NCI-H510A treated with DMSO at 0.1 percent for 48 hours (cell line): ENCODE data around the gene ARL5A.
"Not testable (repeated sequence)": the region's sequence is repeated elsewhere in the genome, so short reads cannot be mapped to it uniquely, and the experiment has no call there.

ENCODE experiments used
- DNase-seq: peaks from one replicate; lab custom pipeline; 2025; lab: John Stamatoyannopoulos, UW

Gene ARL5A

GRCh38 chr2:151795646-151796240, 32.5 kb downstream of the ARL5A start:
- DNase-seq, result no peak

- not testable (repeated sequence) for DNase-seq
These were observed 33.8 kb downstream of the ARL5A start for GRCh38 chr2:151794422-151794821.

GRCh38 chr2:151793123-151793522, 35.1 kb downstream of the ARL5A start:
- DNase-seq, result no peak

GRCh38 chr2:151792589-151792988, 35.6 kb downstream of the ARL5A start:
- no peak for DNase-seq

- DNase-seq, result no peak
These were observed 36.7 kb downstream of the ARL5A start for GRCh38 chr2:151791545-151791944.

- no peak for DNase-seq
These were observed 37.5 kb downstream of the ARL5A start for GRCh38 chr2:151790689-151791088.

GRCh38 chr2:151789055-151789834, 39.0 kb downstream of the ARL5A start:
- no peak for DNase-seq

GRCh38 chr2:151786483-151786882, 41.7 kb downstream of the ARL5A start:
- no peak for DNase-seq

GRCh38 chr2:151786077-151786476, 42.1 kb downstream of the ARL5A start:
- no peak for DNase-seq

GRCh38 chr2:151783133-151783520, 45.1 kb downstream of the ARL5A start:
- DNase-seq, result no peak

GRCh38 chr2:151782378-151783132, 45.7 kb downstream of the ARL5A start:
- no peak for DNase-seq

- DNase-seq, result no peak
These were observed 46.6 kb downstream of the ARL5A start for GRCh38 chr2:151781642-151782041.

- no peak for DNase-seq
These were observed 47.3 kb downstream of the ARL5A start for GRCh38 chr2:151780938-151781337.

- DNase-seq, result no peak
These were observed 50.3 kb downstream of the ARL5A start for GRCh38 chr2:151777935-151778334.

GRCh38 chr2:151777487-151777886, 50.7 kb downstream of the ARL5A start:
- DNase-seq, result peak; percentile 2

- DNase-seq, result no peak
These were observed 51.9 kb downstream of the ARL5A start for GRCh38 chr2:151776367-151776766.

- no peak for DNase-seq
These were observed 53.0 kb downstream of the ARL5A start for GRCh38 chr2:151775057-151775740.

GRCh38 chr2:151774506-151774905, 53.7 kb downstream of the ARL5A start:
- no peak for DNase-seq

- no peak for DNase-seq
These were observed 56.4 kb downstream of the ARL5A start for GRCh38 chr2:151771599-151772358.

- DNase-seq, result no peak
These were observed 57.2 kb downstream of the ARL5A start for GRCh38 chr2:151770995-151771394.

- no peak for DNase-seq
These were observed 58.6 kb downstream of the ARL5A start for GRCh38 chr2:151769606-151770005.

- DNase-seq, result no peak
These were observed 60.7 kb downstream of the ARL5A start for GRCh38 chr2:151767536-151767935.
